ENCODE measurements around the gene PPDPF. TPM values are rescaled to one million over a fixed set of nuclear protein-coding genes. Genes with fewer than 3 reads are reported as not detected.

The PPDPF gene
- polyA plus RNA-seq, 1 donor (not counting 4 experiments of a cell fraction or from before 2014, with no cell fraction given) = 8.8 TPM

GRCh38 chr20:63561624-63562396 is 41.2 kb downstream of the PPDPF start:
- H2AFZ ChIP-seq (ENCODE audit: control insufficient read depth, low read length) = no peak overlapping the region
- dilution Hi-C loops (cut with MboI; ENCODE audit: extremely low pct_ligation_motif_present, low sequenced_read_pairs) = no loop called here
- no peak overlapping the region for H3K4me3 ChIP-seq (ENCODE audit: control insufficient read depth in 2 of 3, extremely low read depth in 1 of 3, insufficient read depth in 2 of 3, low read depth in 1 of 3, low read length in 3 of 3)
- no peak overlapping the region for H3K4me2 ChIP-seq (ENCODE audit: control insufficient read depth, extremely low read depth, insufficient read depth, low read depth, low read length)
- peaks cover 4% of the 10 kb centered on the region for H4K20me1 ChIP-seq (ENCODE audit: control insufficient read depth, extremely low read depth, insufficient read depth, low read length)
- H3K9me1 ChIP-seq (ENCODE audit: control insufficient read depth, extremely low read depth, insufficient read depth, low read length) = no peaks in the 10 kb centered on the region
- H3K9me3 ChIP-seq (ENCODE audit: control insufficient read depth, low read depth, low read length) = no peaks in the 10 kb centered on the region
- TF ChIP-seq CTCF (optimal IDR thresholded peaks at IDR 0.05 in 1 of 3, IDR thresholded peaks at IDR 0.05 in 1 of 3, conservative IDR thresholded peaks at IDR 0.05 in 1 of 3; ENCODE audit: extremely low read depth in 1 of 3, insufficient read depth in 2 of 3, low read length in 3 of 3) = no peak
- no peak for TF ChIP-seq EZH2 (IDR thresholded peaks at IDR 0.05; ENCODE audit: low read length)
- H3K36me3 ChIP-seq (ENCODE audit: control insufficient read depth in 2 of 2, extremely low read depth in 1 of 2, insufficient read depth in 2 of 2, low read length in 2 of 2) = peaks cover 28 to 41% of the 10 kb centered on the region in 2 experiments
- no peaks in the 10 kb centered on the region for H3K4me1 ChIP-seq (ENCODE audit: control insufficient read depth, extremely low read depth, insufficient read depth, low read length)
- H3K27ac ChIP-seq (ENCODE audit: control insufficient read depth, insufficient read depth, low read length) = no peak overlapping the region
- no peak overlapping the region for H3K9ac ChIP-seq (ENCODE audit: control insufficient read depth, extremely low read depth, insufficient read depth, low read length)
- DNase-seq (ENCODE audit: low read depth, low spot score) = no peak
- no peak for FAIRE-seq
- H3K27me3 ChIP-seq (ENCODE audit: control insufficient read depth, extremely low read depth, insufficient read depth, low read length) = no peaks in the 10 kb centered on the region
- peaks cover 8% of the 10 kb centered on the region for H3K79me2 ChIP-seq (ENCODE audit: control insufficient read depth, insufficient read depth, low read length)

- Histone ChIP-seq H4K20me1 (ENCODE audit: control insufficient read depth, extremely low read depth, insufficient read depth, low read length) (peaks cover 4% of the 10 kb centered on the region), H3K4me2 (ENCODE audit: control insufficient read depth, extremely low read depth, insufficient read depth, low read depth, low read length) (no peak overlapping the region), H3K27ac (ENCODE audit: control insufficient read depth, insufficient read depth, low read length) (no peak overlapping the region), H3K9me1 (ENCODE audit: control insufficient read depth, extremely low read depth, insufficient read depth, low read length) (no peaks in the 10 kb centered on the region), H3K36me3 (ENCODE audit: control insufficient read depth in 2 of 2, extremely low read depth in 1 of 2, insufficient read depth in 2 of 2, low read length in 2 of 2) (peaks cover 28 to 45% of the 10 kb centered on the region in 2 experiments), H3K4me3 (ENCODE audit: control insufficient read depth in 2 of 3, extremely low read depth in 1 of 3, insufficient read depth in 2 of 3, low read depth in 1 of 3, low read length in 3 of 3) (no peak overlapping the region), H3K9ac (ENCODE audit: control insufficient read depth, extremely low read depth, insufficient read depth, low read length) (no peak overlapping the region), H2AFZ (ENCODE audit: control insufficient read depth, low read length) (no peak overlapping the region), H3K4me1 (ENCODE audit: control insufficient read depth, extremely low read depth, insufficient read depth, low read length) (no peaks in the 10 kb centered on the region), H3K27me3 (ENCODE audit: control insufficient read depth, extremely low read depth, insufficient read depth, low read length) (no peaks in the 10 kb centered on the region), H3K79me2 (ENCODE audit: control insufficient read depth, insufficient read depth, low read length) (peaks cover 10% of the 10 kb centered on the region), H3K9me3 (ENCODE audit: control insufficient read depth, low read depth, low read length) (no peaks in the 10 kb centered on the region)
- FAIRE-seq (no peak), DNase-seq (ENCODE audit: low read depth, low spot score) (no peak)
- TF ChIP-seq EZH2 (IDR thresholded peaks at IDR 0.05; ENCODE audit: low read length) (no peak), CTCF (optimal IDR thresholded peaks at IDR 0.05 in 1 of 3, IDR thresholded peaks at IDR 0.05 in 1 of 3, conservative IDR thresholded peaks at IDR 0.05 in 1 of 3; ENCODE audit: extremely low read depth in 1 of 3, insufficient read depth in 2 of 3, low read length in 3 of 3) (no peak)
- dilution Hi-C loops (cut with MboI; ENCODE audit: extremely low pct_ligation_motif_present, low sequenced_read_pairs) = no loop called here
Measured at GRCh38 chr20:63562461-63563224, 42.1 kb downstream of the PPDPF start.
